ENCODE data around the gene ABHD17B. TPM values are rescaled to one million over a fixed set of nuclear protein-coding genes. Genes with fewer than 3 reads are reported as not detected.

Gene ABHD17B
- total RNA-seq, 6 donors from 2014 or later = 3.9 to 27.3 (median 12.8) TPM

DNA sequence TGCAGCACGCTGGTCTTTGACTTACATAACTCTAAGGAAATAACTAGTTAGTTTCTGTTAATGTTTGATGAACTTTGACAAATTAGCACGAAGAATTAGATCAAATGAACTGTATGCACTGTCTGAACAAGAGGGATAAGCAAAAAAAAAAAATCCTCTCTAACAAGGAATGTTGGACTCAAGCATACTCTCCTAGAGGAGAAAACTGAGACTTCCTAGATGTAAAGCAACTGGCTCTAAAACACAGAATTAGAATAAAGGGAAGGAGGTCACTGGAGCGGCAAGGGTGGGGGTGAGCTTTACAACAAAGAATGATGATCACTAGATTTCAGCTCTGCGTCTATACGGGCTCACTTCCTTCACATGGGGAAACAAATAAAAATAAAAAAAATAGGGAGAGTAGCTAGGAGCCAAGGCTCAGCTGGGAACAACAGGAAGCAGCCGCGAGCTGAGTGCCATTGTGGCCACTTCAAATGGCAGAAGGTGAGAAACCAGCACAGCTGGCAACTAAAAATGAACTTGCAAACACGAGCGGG is 94.0 kb downstream of the ABHD17B start:
- H3K4me3 ChIP-seq = no peak overlapping the region
- DNase-seq (peak in 1 of 2 donors; percentile 57), ATAC-seq (ENCODE audit: low FRiP score in 2 of 2) (peak in 1 of 2 donors; percentile 18)
- H3K27ac ChIP-seq = no peak overlapping the region
- TF ChIP-seq EP300 (IDR thresholded peaks at IDR 0.05) = no peak
- TF ChIP-seq POLR2A (IDR thresholded peaks at IDR 0.05) = no peak
- TF ChIP-seq POLR2AphosphoS5 (IDR thresholded peaks at IDR 0.05) = no peak
- no peak for TF ChIP-seq CTCF (IDR thresholded peaks at IDR 0.05)
- H3K27me3 ChIP-seq = no peaks in the 10 kb centered on the region
- no peaks in the 10 kb centered on the region for H3K36me3 ChIP-seq
- H3K4me1 ChIP-seq = peaks cover 0 to 5% (median 1%) of the 10 kb centered on the region in 4 donors
- 29 to 32% methylated on average over 9 of the region's 9 CpGs for WGBS, 2 donors
- H3K9me3 ChIP-seq = no peaks in the 10 kb centered on the region

Small RNAs within 50 kb of the gene (small RNA-seq; reads per million reads assigned to genes)
- gene RF00019 = 0 reads per million in 4 donors

Other genes with a start within 250 kb of the ABHD17B start
- 100 to 1,000 TPM; 113 to 277 (median 161) TPM for gene CEMIP2, start 142.7 kb downstream of the ABHD17B start, total RNA-seq
- gene C9orf85, start 446 bp upstream of the ABHD17B start, total RNA-seq = 10 to 100 TPM in 2 of 6 donors, 1 to 10 TPM in 4; 6.5 to 13.0 (median 9.0) TPM
- gene C9orf57, start 149.4 kb upstream of the ABHD17B start, total RNA-seq = not detected
- 1 to 10 TPM in 1 of 6 donors, under 1 TPM in 1, not detected in 4; 0.44 to 3.6 TPM for gene GDA, start 238.2 kb upstream of the ABHD17B start, total RNA-seq

Measured in upper lobe of left lung (tissue), 6 donors.